Panc1 (cell line): ENCODE data around the gene PRUNE2. TPM values are rescaled to one million over a fixed set of nuclear protein-coding genes. Genes with fewer than 3 reads are reported as not detected.

Experiments used
- ATAC-seq: fragments of 200-7000 bp; cut with Tn5 transposase; 2 replicates; pipeline ENCODE4 v1.9.1; 2020; ENCODE audit warnings: mild to moderate bottlenecking, moderate library complexity
- BruUV-seq: library from RNA; stranded (reverse); fragments of 400-500 nt; replicated peaks from 2 replicates; lab custom pipeline; 2021; lab: Mats Ljungman, UMichigan
- CTCF ChIA-PET: fragments of 300-600 bp; sonication (Branson Sonifier 250); formaldehyde crosslinking; loops from one replicate; lab custom pipeline; 2022; ENCODE audit warnings: antibody characterized with exemption; lab: Charles Lee
- POLR2A ChIA-PET: fragments of 300-600 bp; sonication (Branson Sonifier 250); formaldehyde crosslinking; loops from one replicate; lab custom pipeline; 2022; ENCODE audit warnings: antibody characterized with exemption; lab: Charles Lee
- DNase-seq: peaks from one replicate; pipeline ENCODE4 v3.0.0-alpha.2; 2010; ENCODE audit warnings: low read depth, low spot score
- H3K27ac ChIP-seq: 2 replicates; pipeline ENCODE4 v1.5.1; 2011; ENCODE audit warnings: mild to moderate bottlenecking, low read length, inconsistent platforms
- H3K27me3 ChIP-seq: fragments of 200-500 bp; sonication (Bioruptor generic); 2 replicates; pipeline ENCODE4 v1.6.0; 2014; ENCODE audit warnings: low read length, inconsistent platforms; ENCODE audit not compliant: control insufficient read depth, insufficient read depth
- H3K36me3 ChIP-seq: fragments of 200-500 bp; sonication (Bioruptor generic); 2 replicates; pipeline ENCODE4 v1.5.1; 2014; ENCODE audit warnings: inconsistent platforms, mild to moderate bottlenecking, low read length, moderate library complexity; ENCODE audit not compliant: control insufficient read depth, insufficient read depth
- H3K4me1 ChIP-seq: 2 replicates; pipeline ENCODE4 v1.5.1; 2011; ENCODE audit warnings: inconsistent platforms, mild to moderate bottlenecking, low read length, moderate library complexity; ENCODE audit not compliant: control insufficient read depth, insufficient read depth
- H3K4me3 ChIP-seq, 2 experiments: 2 replicates each; pipeline ENCODE4 v1.5.1; 2011 to 2012; ENCODE audit warnings: low read depth in 2 of 2, low read length in 2 of 2, mild to moderate bottlenecking in 2 of 2, inconsistent platforms in 1 of 2, moderate library complexity in 1 of 2
- H3K9me3 ChIP-seq: fragments of 200-500 bp; sonication (Bioruptor generic); 2 replicates; pipeline ENCODE4 v1.5.1; 2014; ENCODE audit warnings: low read depth, mild to moderate bottlenecking, inconsistent platforms, low read length, moderate library complexity; ENCODE audit not compliant: control insufficient read depth, insufficient read depth
- CTCF ChIP-seq: fragments of 450-650 bp; IDR thresholded peaks from 2 replicates; pipeline ENCODE4 v1.5.1; 2017; ENCODE audit warnings: mild to moderate bottlenecking
- POLR2AphosphoS5 ChIP-seq: IDR thresholded peaks from 2 replicates; pipeline ENCODE4 v1.6.1; 2012; ENCODE audit warnings: mild to moderate bottlenecking, low read depth, low read length, moderate library complexity
- REST ChIP-seq, 2 experiments: IDR thresholded peaks; 2 replicates each; pipeline ENCODE4 v1.6.1; 2011 to 2012; ENCODE audit warnings: low read depth in 2 of 2, control low read depth in 1 of 2, low read length in 1 of 2, mild to moderate bottlenecking in 1 of 2, moderate library complexity in 1 of 2; ENCODE audit not compliant: insufficient read depth in 1 of 2
- SIN3A ChIP-seq: IDR thresholded peaks from 2 replicates; pipeline ENCODE4 v1.6.1; 2012; ENCODE audit warnings: low read depth, mild to moderate bottlenecking, low read length, moderate library complexity, borderline replicate concordance; ENCODE audit not compliant: insufficient read depth
- TCF7L2 ChIP-seq: IDR thresholded peaks from 2 replicates; pipeline ENCODE4 v1.6.1; 2011; ENCODE audit warnings: mild to moderate bottlenecking, low read depth, low read length, inconsistent platforms
- in situ Hi-C: cut with HindIII; loops from 2 replicates; pipeline ENCODE4 v1.10.0; 2016; ENCODE audit warnings: low sequenced_read_pairs, low pct_unique_long_range_greater_than_20kb
- intact Hi-C: fragments of 100-400 bp; cut with micrococcal nuclease; formaldehyde crosslinking; loops from one replicate; pipeline ENCODE4 v1.10.0; 2022; ENCODE audit not compliant: unreplicated experiment
- total RNA-seq: library from RNA; stranded (reverse); gene quantifications from one replicate; pipeline ENCODE4 v1.2.1, GENCODE V29; 2021; ENCODE audit not compliant: unreplicated experiment

PRUNE2 gene
- total RNA-seq, 1 experiment from 2014 or later: 0.18 TPM

GRCh38 chr9:76580188-76580587 lies 325.7 kb downstream of the PRUNE2 start:
- POLR2A ChIA-PET: no interaction called here
- H3K4me3 ChIP-seq: no peak overlapping the region
- no peaks in the 10 kb centered on the region for H3K36me3 ChIP-seq
- CTCF ChIA-PET: no interaction called here
- no peak overlapping the region for H3K27ac ChIP-seq
- ATAC-seq: no peak
- H3K4me1 ChIP-seq: no peaks in the 10 kb centered on the region
- no peaks in the 10 kb centered on the region for H3K9me3 ChIP-seq
- DNase-seq: no peak
- intact Hi-C loops (no loop called here), in situ Hi-C loops (no loop called here)
- no peaks in the 10 kb centered on the region for H3K27me3 ChIP-seq
- BruUV-seq: no TSS peak
- no peak for TF ChIP-seq REST (IDR thresholded peaks at IDR 0.05; ENCODE audit: insufficient read depth in 1 of 2, low read depth in 2 of 2, low read length in 1 of 2)
- no peak for TF ChIP-seq CTCF
- no peak for TF ChIP-seq SIN3A
- no peak for TF ChIP-seq POLR2AphosphoS5
- TF ChIP-seq TCF7L2: no peak

- Histone ChIP-seq H3K27me3 (no peaks in the 10 kb centered on the region), H3K27ac (no peak overlapping the region), H3K4me3 (no peak overlapping the region), H3K4me1 (no peaks in the 10 kb centered on the region), H3K9me3 (no peaks in the 10 kb centered on the region), H3K36me3 (no peaks in the 10 kb centered on the region)
- in situ Hi-C loops: no loop called here
- ChIA-PET POLR2A (no interaction called here), CTCF (no interaction called here)
- BruUV-seq: no TSS peak
- TF ChIP-seq REST (IDR thresholded peaks at IDR 0.05; ENCODE audit: insufficient read depth in 1 of 2, low read depth in 2 of 2, low read length in 1 of 2) (no peak), TCF7L2 (no peak), SIN3A (no peak), POLR2AphosphoS5 (no peak), CTCF (no peak)
- ATAC-seq (no peak), DNase-seq (no peak)
- intact Hi-C loops: no loop called here
Observed at GRCh38 chr9:76576344-76576743, 329.6 kb downstream of the PRUNE2 start.
